K562 (cell line): ENCODE measurements around the gene TTC9B. TPM values are rescaled to one million over a fixed set of nuclear protein-coding genes. Genes with fewer than 3 reads are reported as not detected.

Source experiments
- ATAC-seq: fragments of 200-7000 bp; cut with Tn5 transposase; 3 replicates; pipeline ENCODE4 v1.9.1; 2020; ENCODE audit warnings: moderate library complexity
- BruUV-seq: library from RNA; stranded (reverse); fragments of 400-500 nt; replicated peaks from 2 replicates; lab custom pipeline; 2021; lab: Mats Ljungman, UMichigan
- CTCF ChIA-PET: fragments of 300-600 bp; formaldehyde crosslinking; extraction: SDS; loops from one replicate; lab custom pipeline; 2021; ENCODE audit warnings: low intra/inter-chr PET ratio; lab: Yijun Ruan, JAX
- POLR2A ChIA-PET: fragments of 300-600, 350-650 bp; sonication (Branson Sonifier 250); formaldehyde crosslinking; extraction: SDS; loops from one replicate; lab custom pipeline; 2021; ENCODE audit warnings: antibody characterized with exemption, inconsistent platforms; lab: Yijun Ruan, JAX
- DNase-seq, 4 experiments: peaks; one replicate each; pipeline versions ENCODE4 v3.0.0 to v3.0.0-alpha.2; 2011 to 2018; ENCODE audit warnings: low spot score in 3 of 4, mixed read lengths in 3 of 4; ENCODE audit errors: extremely low read depth in 1 of 4
- FAIRE-seq: peaks from 2 replicates; lab custom pipeline; 2011; peaks lifted over from hg19 to GRCh38; lab: Jason Lieb, UNC
- H2AFZ ChIP-seq: 2 replicates; pipeline ENCODE4 v1.6.0; 2011; ENCODE audit warnings: low read depth, low read length, control low read depth, inconsistent platforms
- H3K27ac ChIP-seq: fragments of 200-600 bp; 3 replicates; pipeline ENCODE4 v1.8.0; 2011; ENCODE audit warnings: low read depth, mild to moderate bottlenecking, control low read depth, inconsistent platforms, low read length, moderate library complexity, mixed read lengths; ENCODE audit errors: extremely low read depth
- H3K27me3 ChIP-seq, 2 experiments: fragments of 300-600 bp in 1 of 2; 2 replicates in 1 of 2; 3 replicates in 1 of 2; pipeline versions ENCODE4 v1.6.0 to v1.8.0; 2011; ENCODE audit warnings: inconsistent platforms in 2 of 2, low read length in 2 of 2, mild to moderate bottlenecking in 1 of 2, mixed read lengths in 1 of 2, moderate library complexity in 1 of 2; ENCODE audit not compliant: control insufficient read depth in 2 of 2, insufficient read depth in 2 of 2
- H3K36me3 ChIP-seq: fragments of 300-600 bp; 3 replicates; pipeline ENCODE4 v1.8.0; 2011; ENCODE audit warnings: mild to moderate bottlenecking, low read length, inconsistent platforms; ENCODE audit not compliant: control insufficient read depth, insufficient read depth
- H3K4me1 ChIP-seq, 2 experiments: fragments of 200-600 bp in 1 of 2; replicated peaks in 1 of 2; 2 replicates in 1 of 2; 3 replicates in 1 of 2; pipeline versions ENCODE4 v1.5.1 to v1.8.0; 2011; ENCODE audit warnings: inconsistent platforms in 2 of 2, low read length in 2 of 2, mild to moderate bottlenecking in 1 of 2, mixed read lengths in 1 of 2, moderate library complexity in 1 of 2; ENCODE audit not compliant: control insufficient read depth in 2 of 2, insufficient read depth in 2 of 2
- H3K4me2 ChIP-seq: 2 replicates; pipeline ENCODE4 v1.6.1; 2011; ENCODE audit warnings: low read length, control low read depth, inconsistent platforms, mixed read lengths; ENCODE audit not compliant: insufficient read depth
- H3K4me3 ChIP-seq: fragments of 200-600 bp; sonication (generic), shearing (Covaris generic); 2 replicates; pipeline ENCODE4 v1.5.1; 2016; ENCODE audit warnings: control low read depth, inconsistent platforms
- H3K79me2 ChIP-seq: fragments of 200-600 bp; 3 replicates; pipeline ENCODE4 v1.8.0; 2011; ENCODE audit warnings: low read length, inconsistent platforms; ENCODE audit not compliant: control insufficient read depth, insufficient read depth
- H3K9ac ChIP-seq, 2 experiments: 2 replicates each; pipeline versions ENCODE4 v1.6.0 to v1.6.1; 2011; ENCODE audit warnings: low read depth in 2 of 2, low read length in 2 of 2, control low read depth in 1 of 2, inconsistent platforms in 1 of 2, mild to moderate bottlenecking in 1 of 2, mixed read lengths in 1 of 2; ENCODE audit not compliant: insufficient read depth in 1 of 2
- H3K9me1 ChIP-seq: one replicate; pipeline ENCODE4 v1.6.0; 2011; ENCODE audit warnings: inconsistent platforms, mild to moderate bottlenecking, low read length, moderate library complexity; ENCODE audit not compliant: control insufficient read depth, insufficient read depth
- H3K9me3 ChIP-seq: replicated peaks from 2 replicates; pipeline ENCODE4 v1.5.1; 2011; ENCODE audit warnings: low read depth, low read length, inconsistent platforms; ENCODE audit not compliant: control insufficient read depth, insufficient read depth
- H4K20me1 ChIP-seq: replicated peaks from 2 replicates; pipeline ENCODE4 v1.6.1; 2011; ENCODE audit warnings: low read length, inconsistent platforms, mixed read lengths; ENCODE audit not compliant: control insufficient read depth, insufficient read depth
- ARID4B ChIP-seq: sonication (generic); formaldehyde crosslinking; IDR thresholded peaks from 2 replicates; pipeline ENCODE4 v1.8.0; 2022; ENCODE audit warnings: mild to moderate bottlenecking, missing genetic modification reagents
- CBFA2T3 ChIP-seq: fragments of 450-650 bp; IDR thresholded peaks from 2 replicates; pipeline ENCODE4 v1.6.1; 2017
- FOXK1 ChIP-seq: sonication (generic); formaldehyde crosslinking; IDR thresholded peaks from 2 replicates; pipeline ENCODE4 v1.8.0; 2022; ENCODE audit warnings: missing genetic modification reagents, mild to moderate bottlenecking, borderline replicate concordance
- GTF2E2 ChIP-seq: fragments of 200-800 bp; sonication (Bioruptor generic); IDR thresholded peaks from 2 replicates; pipeline ENCODE4 v1.6.1; 2016; ENCODE audit warnings: missing genetic modification characterization, missing compliant biosample characterization
- HMGN3 ChIP-seq: IDR thresholded peaks from 2 replicates; pipeline ENCODE4 v1.6.1; 2011; ENCODE audit warnings: borderline replicate concordance, low read depth, mild to moderate bottlenecking, mixed read lengths, low read length; ENCODE audit not compliant: insufficient read length; ENCODE audit errors: extremely low read depth
- MCM7 ChIP-seq, 2 experiments: fragments of 450-650 bp; IDR thresholded peaks; 2 replicates each; pipeline ENCODE4 v1.6.1; 2016 to 2018
- RREB1 ChIP-seq: fragments of 250-450 bp; sonication (Bioruptor Pico); IDR thresholded peaks from 2 replicates; pipeline ENCODE4 v1.4.0; 2020
- SRSF9 ChIP-seq: fragments of 200-400 bp; formaldehyde crosslinking; IDR thresholded peaks from 2 replicates; pipeline ENCODE4 v1.6.1; 2017; ENCODE audit warnings: low read depth, low read length, borderline replicate concordance
- ZBTB49 ChIP-seq: sonication (generic); formaldehyde crosslinking; IDR thresholded peaks from 2 replicates; pipeline ENCODE4 v1.8.0; 2022; ENCODE audit warnings: missing genetic modification reagents, mild to moderate bottlenecking, borderline replicate concordance
- ZC3H11A ChIP-seq: IDR thresholded peaks from 2 replicates; pipeline ENCODE4 v1.6.1; 2012; ENCODE audit warnings: low read depth, low read length, improper control_type of control experiment
- WGBS: fragments of 100-300 bp; shearing (Covaris generic); methylation state at CpG from one replicate; pipeline ENCODE4 v1.1.6; 2016; ENCODE audit warnings: low coverage, mixed read lengths; ENCODE audit not compliant: insufficient coverage; ENCODE audit errors: missing lambda C conversion rate; 5-methylcytosine and 5-hydroxymethylcytosine counted together
- in situ Hi-C: fragments of 300-500 bp; cut with MboI; formaldehyde crosslinking; loops from 4 replicates; pipeline ENCODE4 v1.15.0; 2018; ENCODE audit warnings: inconsistent platforms, mixed read lengths
- intact Hi-C: fragments of 100-400 bp; cut with micrococcal nuclease; formaldehyde crosslinking; loops from 2 replicates; pipeline ENCODE4 v1.14.2; 2022
- polyA plus RNA-seq, 8 experiments: library from polyadenylated mRNA; depleted of rRNA in 4 of 8; stranded (reverse) in 5 of 8; unstranded in 3 of 8; fragments of >200 nt; fragmentation: Nextera tagmentation in 2 of 8; fragmentation: Illumina TruSeq in 1 of 8; extraction: Ambion mirVana in 2 of 8; extraction: Trizol in 1 of 8; gene quantifications; 2 replicates each; pipeline versions ENCODE4 v1.2.1 to v1.2.3, GENCODE V29; 2011 to 2014; ENCODE audit warnings: inconsistent platforms in 1 of 8, missing spikeins in 1 of 8
- total RNA-seq, 7 experiments: library from RNA; depleted of rRNA in 6 of 7; stranded (reverse); fragments of >200 nt in 6 of 7; fragmentation: Illumina TruSeq in 2 of 7; extraction: Trizol in 2 of 7; gene quantifications; 2 replicates each; pipeline versions ENCODE4 v1.2.1 to v1.2.3, GENCODE V29; 2011 to 2021; ENCODE audit warnings: low replicate concordance in 1 of 7

TTC9B gene
- total and polyA plus RNA-seq, 9 of the 15 experiments (the other 6 are each of a cell fraction or from before 2014, with no cell fraction given), result 0.06 to 0.14 TPM; not detected in 7

GRCh38 chr19:40228863-40229262 is 10.7 kb upstream of the TTC9B start:
- ChIA-PET POLR2A (interaction anchor here (0.5 to 0.7 kb wide), 2 partner anchors 41 to 349 kb away, joined by 3 to 4 read pairs; no protein-coding TSS in a partner anchor), CTCF (no interaction called here)
- no peak overlapping the region for H2AFZ ChIP-seq
- in situ Hi-C loops, result no loop called here
- peaks cover 25 to 51% of the 10 kb centered on the region in 2 experiments for H3K4me1 ChIP-seq
- 86% methylated on average over 4 of the region's 5 CpGs for WGBS
- no peak overlapping the region for H3K27ac ChIP-seq
- no peak for FAIRE-seq
- H3K4me3 ChIP-seq, result no peak overlapping the region
- no peaks in the 10 kb centered on the region for H3K9me3 ChIP-seq
- no peak for DNase-seq
- no peak for ATAC-seq
- H3K4me2 ChIP-seq, result no peak overlapping the region
- peaks cover 13% of the 10 kb centered on the region; the same call in 1 of the 3 replicates for H3K36me3 ChIP-seq
- no peaks in the 10 kb centered on the region for H3K9me1 ChIP-seq
- BruUV-seq, result no TSS peak
- intact Hi-C loops, result no loop called here
- H3K27me3 ChIP-seq, result no peaks in the 10 kb centered on the region
- no peak overlapping the region for H3K9ac ChIP-seq
- no peaks in the 10 kb centered on the region for H3K79me2 ChIP-seq
- no peaks in the 10 kb centered on the region for H4K20me1 ChIP-seq
- TF ChIP-seq RREB1 (CRISPR knock-in tag) (no peak), ZC3H11A (no peak), SRSF9 (no peak), CBFA2T3 (no peak), GTF2E2 (no peak), ZBTB49 (CRISPR knock-in tag) (no peak), MCM7 (IDR thresholded peaks at IDR 0.05) (no peak), ARID4B (CRISPR knock-in tag) (no peak), HMGN3 (no peak), FOXK1 (CRISPR knock-in tag) (no peak)
